NCI-H1930 (cell line): ENCODE results near the gene KDF1.

Experiments used
- DNase-seq, 2 experiments: peaks; one replicate each; lab custom pipeline; 2025; lab: John Stamatoyannopoulos, UW

KDF1 gene

DNA sequence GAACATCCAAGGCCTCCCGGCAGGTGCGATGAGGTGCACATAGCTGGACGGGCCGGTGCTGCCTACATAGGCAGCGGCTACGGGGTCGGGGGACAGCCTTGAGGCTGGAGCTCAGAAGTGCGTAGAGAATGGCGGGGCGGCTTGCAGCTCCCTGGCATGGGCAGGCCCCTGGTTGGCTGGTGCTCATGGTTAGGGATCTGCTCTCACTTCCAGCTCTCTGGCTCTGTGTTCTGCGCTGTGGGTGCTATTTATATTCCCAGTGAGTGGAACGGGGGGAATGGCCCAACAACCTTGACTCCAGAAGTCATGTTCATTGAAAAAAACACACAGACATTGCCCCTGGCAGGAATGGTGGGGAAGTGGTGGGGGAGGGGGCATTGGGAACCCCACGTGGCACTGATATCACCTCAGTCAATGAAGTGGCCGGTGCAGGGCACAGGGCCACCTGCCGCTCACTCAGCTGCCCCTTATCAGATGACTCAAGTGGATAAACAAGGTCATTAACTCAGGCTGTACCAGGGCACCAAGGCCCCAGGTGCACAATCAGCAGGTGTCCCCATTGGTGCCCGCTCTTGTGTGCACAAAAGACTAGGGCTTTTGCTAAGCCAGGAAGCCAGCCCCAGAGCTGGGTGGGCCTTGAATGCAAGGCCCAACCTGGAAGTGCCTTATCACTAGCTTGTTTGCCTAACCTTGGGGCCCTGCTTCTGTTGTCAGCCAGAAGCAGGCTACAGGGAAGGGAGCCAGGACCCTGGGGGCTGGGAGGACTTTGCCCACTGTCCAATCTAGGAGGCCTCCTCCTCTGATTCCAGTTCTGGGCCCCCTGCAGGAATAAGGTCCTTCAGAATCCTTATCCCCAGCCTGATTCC is 46.3 kb downstream of the KDF1 start, which contains the start of gene NR0B2:
NR0B2 (minus strand) TSS at position 222 of the 866 bp plus-strand sequence; CDS start at position 187, 35 bp downstream.
- peak in 1 of 2 experiments; percentile 33 for DNase-seq

DNA sequence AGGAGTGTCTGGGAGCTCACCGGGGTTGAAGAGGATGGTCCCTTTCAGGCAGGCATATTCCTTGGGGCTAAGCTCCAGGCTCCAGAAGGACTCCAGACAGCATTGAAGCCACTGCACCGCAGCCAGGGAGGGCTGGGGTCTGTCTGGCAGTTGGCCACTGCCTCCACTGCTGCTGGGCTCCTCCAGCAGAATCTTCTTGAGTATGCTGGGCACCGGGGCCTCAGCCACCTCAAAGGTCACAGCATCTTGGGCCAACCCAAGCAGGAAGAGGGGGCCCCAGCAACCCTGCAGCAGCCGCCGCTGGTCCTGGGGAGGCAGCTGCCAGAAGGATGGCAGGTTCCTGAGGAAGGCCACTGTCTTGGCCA is 46.9 kb downstream of the KDF1 start:
- DNase-seq, result no peak

DNA sequence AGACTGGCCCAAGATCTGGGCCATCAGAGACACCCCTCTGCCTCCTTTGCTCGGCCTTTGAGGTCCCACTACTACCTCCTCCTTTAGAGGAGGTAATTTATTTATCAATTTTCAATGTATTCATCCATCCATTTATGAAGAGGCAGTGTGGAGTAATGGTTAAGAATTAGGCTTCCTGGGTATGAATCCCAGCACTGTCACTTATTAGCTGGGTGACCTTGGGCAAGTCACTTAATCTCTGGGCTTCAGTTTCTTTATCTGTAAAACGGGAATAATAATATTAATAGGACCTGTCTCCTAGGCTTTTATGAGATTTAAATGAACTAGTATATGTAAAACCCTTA is 48.1 kb downstream of the KDF1 start:
- no peak for DNase-seq

DNA sequence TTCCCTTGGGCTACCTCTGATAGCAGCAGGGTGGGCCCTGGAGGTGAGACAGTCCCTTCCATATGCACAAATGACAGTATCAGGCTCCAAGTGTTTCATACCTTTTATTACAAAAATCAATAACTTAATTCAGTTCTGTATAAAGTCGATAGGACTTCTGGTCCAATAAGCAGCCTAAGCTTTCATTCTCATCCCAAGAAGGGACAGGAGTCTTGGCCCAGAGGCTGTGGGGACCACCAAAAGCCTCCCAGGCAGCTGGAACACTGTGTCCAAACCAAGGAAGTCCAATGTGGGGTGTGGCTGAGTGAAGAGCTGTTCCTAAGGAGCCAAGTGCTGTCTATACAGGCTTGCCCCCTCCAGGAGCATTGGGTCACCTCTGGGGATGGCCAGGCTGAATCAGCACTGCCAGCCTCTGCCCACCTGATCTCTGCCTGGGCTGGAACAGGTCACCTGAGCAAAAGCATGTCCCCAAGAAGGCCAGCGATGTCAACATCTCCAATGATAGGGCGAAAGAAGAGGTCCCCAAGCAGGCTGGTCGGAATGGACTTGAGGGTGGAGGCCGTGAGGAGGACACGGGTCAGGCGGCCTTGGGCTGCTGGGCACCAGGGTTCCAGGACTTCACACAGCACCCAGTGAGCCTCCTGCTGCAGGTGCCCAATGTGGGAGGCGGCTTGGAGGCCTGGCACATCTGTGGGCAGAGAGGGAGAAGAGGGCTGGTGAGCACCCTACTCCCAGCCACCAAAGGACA is 48.7 kb downstream of the KDF1 start:
- no peak for DNase-seq

DNA sequence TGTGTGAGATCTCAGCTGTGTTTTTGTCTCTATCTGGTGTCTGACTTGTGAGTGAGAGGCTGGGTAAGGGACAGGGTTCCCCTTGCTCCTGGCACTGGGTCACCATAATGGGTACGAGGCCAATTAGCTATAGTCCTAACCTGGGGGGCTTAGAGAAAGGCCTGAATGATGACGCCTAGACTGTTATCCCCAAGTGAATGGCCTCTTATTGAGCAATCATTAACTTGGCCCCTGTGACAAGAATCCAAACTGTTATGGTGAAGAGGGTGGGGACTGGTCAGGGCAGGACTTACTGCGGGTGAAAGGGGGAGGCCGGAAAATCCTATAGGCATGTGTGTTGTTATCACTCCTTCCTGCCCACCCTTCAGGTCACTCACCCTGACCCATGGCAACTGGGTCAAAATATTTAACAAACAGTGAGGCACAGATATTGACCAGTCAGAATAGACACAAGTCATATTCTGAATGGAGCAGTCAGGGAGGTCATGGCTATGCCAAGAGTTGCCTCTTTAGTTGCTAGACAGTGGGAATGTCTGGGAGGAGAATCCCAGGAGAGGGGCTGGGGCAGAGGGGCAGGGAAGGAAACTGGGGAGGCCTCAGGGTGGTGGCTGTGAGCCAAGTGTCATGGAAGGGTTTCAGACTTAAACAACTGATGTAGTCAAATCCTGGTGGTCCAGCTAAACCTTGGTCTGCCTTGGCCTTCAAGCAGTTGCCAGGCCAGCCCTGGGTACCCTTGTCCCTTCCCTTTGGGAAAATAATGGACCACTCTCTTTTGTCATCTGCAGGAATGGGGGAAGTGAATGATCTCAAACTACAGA is 49.7 kb downstream of the KDF1 start:
- DNase-seq, result no peak

DNA sequence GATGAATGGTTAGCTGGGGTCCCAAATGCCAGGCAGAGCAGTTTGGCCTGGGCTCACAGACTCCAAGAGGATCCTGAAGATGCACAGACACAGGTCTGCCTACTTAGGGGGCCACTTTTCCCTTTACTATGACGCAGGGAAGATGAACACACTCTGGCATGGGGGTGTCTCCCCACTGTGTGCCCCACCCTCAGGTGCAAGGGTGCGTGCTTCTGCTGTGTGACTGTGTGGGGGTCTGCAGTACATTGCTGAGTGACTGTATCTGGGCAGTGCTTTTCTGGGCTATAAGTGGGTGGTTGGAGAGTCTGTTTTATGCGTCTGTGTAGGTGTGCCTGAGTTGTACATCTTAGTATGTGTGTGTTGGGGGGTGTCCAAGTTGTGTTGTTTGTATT is 50.3 kb downstream of the KDF1 start:
- DNase-seq, result no peak

DNA sequence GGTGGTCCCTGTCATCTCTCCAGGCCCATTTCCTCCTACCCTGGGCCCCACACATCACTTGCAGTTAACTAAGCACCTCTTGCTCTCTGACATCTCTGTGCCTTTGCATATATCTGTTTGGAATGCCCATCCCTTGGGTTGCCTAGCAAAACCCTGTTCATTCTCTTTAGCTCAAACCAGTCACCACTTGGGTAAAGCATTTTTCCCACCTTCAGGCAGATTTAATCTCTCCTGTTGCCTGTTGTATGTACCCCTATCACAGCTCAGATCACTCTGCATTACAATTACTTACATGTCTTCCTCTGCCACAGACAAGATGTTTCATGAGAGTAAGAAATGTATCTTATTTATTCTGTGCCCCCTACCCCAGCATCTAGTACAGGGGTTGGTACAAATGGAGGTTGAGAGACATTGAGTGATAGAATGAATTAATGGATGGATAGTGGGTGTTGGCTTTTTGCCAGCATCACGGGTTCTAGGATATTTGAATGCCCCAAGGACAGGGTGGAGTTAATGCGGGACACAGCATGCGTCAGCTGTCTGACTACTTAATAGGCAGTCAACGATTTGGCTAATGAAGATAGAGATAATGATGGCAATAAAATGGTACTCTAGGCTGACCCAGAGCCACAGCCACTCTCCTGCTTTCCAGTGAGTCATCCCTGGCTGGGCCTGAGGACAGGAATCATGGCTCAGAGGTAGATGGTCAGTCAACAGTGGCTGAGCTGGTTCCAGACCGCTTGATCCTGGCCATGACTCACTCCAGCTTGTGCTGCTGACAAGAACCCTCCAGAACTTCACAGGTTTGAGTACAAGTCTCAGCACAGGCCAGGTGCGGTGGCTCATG is 53.0 kb downstream of the KDF1 start:
- DNase-seq, result no peak

DNA sequence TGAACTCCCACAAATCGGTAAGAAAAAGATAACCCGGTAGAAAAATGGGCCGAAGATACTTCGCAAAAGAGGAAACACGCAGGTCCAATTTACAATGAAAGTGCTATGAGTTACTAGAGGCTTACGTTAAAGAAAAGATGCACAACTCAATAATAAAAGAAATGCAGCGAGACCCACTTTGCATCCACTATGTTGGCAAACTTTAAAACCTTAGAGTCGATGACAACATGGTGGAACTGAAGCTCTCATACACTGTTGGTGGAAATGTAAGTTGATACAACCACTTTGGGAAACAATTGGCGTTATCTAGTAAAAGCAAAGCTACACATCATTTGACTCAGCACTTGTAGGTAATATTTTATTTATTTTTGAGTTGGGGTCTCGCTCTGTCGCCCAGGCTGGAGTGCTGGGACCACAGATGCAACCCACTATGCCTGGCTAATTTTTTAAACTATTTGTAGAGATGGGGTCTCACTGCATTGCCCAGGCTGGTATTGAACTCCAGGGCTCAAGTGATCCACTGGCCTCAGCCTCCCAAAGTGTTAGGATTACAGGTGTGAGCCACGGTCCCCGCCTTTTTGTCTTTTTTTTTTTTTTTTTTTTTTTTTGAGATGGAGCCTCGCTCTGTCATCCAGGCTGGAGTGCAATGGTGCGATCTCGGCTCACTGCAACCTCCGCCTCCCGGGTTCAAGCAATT is 59.3 kb downstream of the KDF1 start:
- DNase-seq, result no peak

DNA sequence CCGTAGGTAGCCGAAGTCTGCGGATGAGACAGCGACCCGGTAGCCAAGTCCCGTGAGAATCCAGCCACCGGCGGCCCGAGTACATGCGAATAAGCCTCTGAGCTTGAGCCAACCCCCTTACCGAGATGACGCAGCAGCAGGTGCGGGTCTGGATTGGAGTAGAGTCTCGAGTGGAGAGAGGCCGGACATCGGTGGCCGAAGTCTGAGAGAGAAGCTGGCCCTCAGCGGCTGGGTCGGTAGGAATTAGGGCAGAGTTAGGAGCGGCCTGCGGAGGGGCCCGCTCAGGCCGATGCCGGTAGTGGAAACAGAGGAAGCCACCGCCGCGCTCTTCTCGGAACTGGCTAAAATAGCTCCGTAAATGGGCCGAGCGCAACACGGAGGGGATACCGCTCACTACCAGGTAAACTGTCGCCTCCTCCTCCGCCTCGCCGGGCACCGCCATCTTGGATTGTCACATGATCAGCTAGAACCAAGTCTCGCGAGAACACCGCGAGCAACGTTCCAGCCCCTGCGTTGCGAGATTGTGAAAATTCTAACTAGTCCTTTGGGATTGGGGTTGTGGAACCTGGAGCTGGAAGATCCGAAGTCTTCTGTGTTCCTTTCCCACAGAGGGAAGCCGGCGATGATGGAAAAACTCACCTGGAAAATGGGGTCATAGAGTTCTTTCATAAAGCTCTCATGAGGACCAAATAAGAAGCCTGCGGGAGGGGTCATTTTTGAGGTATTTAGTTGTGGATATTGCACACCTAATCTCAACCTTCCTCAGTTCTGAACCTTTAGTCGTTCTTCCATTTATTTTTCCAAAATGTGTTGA is 60.1 kb downstream of the KDF1 start, which contains the start of gene GPATCH3:
GPATCH3 (minus strand) TSS at position 467 of the 814 bp plus-strand sequence; CDS start at position 442, 25 bp downstream.
- DNase-seq, result peak; percentile 89 to 93
